ENCODE results near the gene USP53. TPM values are rescaled to one million over a fixed set of nuclear protein-coding genes. Genes with fewer than 3 reads are reported as not detected.

Gene USP53
- total and polyA plus RNA-seq, 9 of the 15 experiments (the other 6 are each of a cell fraction or from before 2014, with no cell fraction given) = 2.9 to 9.6 (median 8.3) TPM

GRCh38 chr4:119303587-119304305, 91.2 kb downstream of the USP53 start:
- H3K9ac ChIP-seq (ENCODE audit: insufficient read depth in 1 of 2, low read depth in 2 of 2, low read length in 2 of 2) = no peak overlapping the region
- H3K4me2 ChIP-seq (ENCODE audit: insufficient read depth, low read length) = no peak overlapping the region
- in situ Hi-C loops (cut with MboI) (no loop called here), intact Hi-C loops (cut with micrococcal nuclease) (no loop called here)
- H2AFZ ChIP-seq (ENCODE audit: low read depth, low read length) = no peak overlapping the region
- WGBS (ENCODE audit: insufficient coverage, low coverage, missing lambda C conversion rate) = 14% methylated on average over 5 of the region's 5 CpGs
- POLR2A ChIA-PET = no interaction called here
- peaks cover 5 to 11% of the 10 kb centered on the region in 2 experiments; a peak in 3 of 5 replicates for H3K4me1 ChIP-seq (replicated peaks in 1 of 2; ENCODE audit: control insufficient read depth in 2 of 2, insufficient read depth in 2 of 2, low read length in 2 of 2)
- DNase-seq (ENCODE audit: extremely low read depth in 1 of 4, low spot score in 3 of 4) (no peak), ATAC-seq (no peak), FAIRE-seq (no peak)
- no peaks in the 10 kb centered on the region for H3K9me3 ChIP-seq (replicated peaks; ENCODE audit: control insufficient read depth, insufficient read depth, low read depth, low read length)
- no peak overlapping the region for H3K4me3 ChIP-seq
- H3K36me3 ChIP-seq (ENCODE audit: control insufficient read depth, insufficient read depth, low read length) = no peaks in the 10 kb centered on the region
- no peaks in the 10 kb centered on the region for H4K20me1 ChIP-seq (replicated peaks; ENCODE audit: control insufficient read depth, insufficient read depth, low read length)
- no peaks in the 10 kb centered on the region for H3K27me3 ChIP-seq (ENCODE audit: control insufficient read depth in 2 of 2, insufficient read depth in 2 of 2, low read length in 2 of 2)
- CTCF ChIA-PET (ENCODE audit: low intra/inter-chr PET ratio) = interaction anchor here (0.7 kb wide), 1 partner anchor 721 kb away, joined by 4 read pairs; no protein-coding TSS in a partner anchor
- H3K79me2 ChIP-seq (ENCODE audit: control insufficient read depth, insufficient read depth, low read length) = peaks cover 15% of the 10 kb centered on the region
- BruUV-seq (replicated peaks) = no TSS peak
- no peak overlapping the region for H3K27ac ChIP-seq (ENCODE audit: extremely low read depth, low read depth, low read length)
- H3K9me1 ChIP-seq (ENCODE audit: control insufficient read depth, insufficient read depth, low read length) = no peaks in the 10 kb centered on the region
- TF ChIP-seq TFAP4 (CRISPR knock-in tag; IDR thresholded peaks at IDR 0.05; ENCODE audit: borderline replicate concordance) = no peak
- no peak for TF ChIP-seq REST (IDR thresholded peaks at IDR 0.05; ENCODE audit: borderline replicate concordance)
- TF ChIP-seq REST (CRISPR knock-in tag; IDR thresholded peaks at IDR 0.05; ENCODE audit: low read depth) = no peak
- TF ChIP-seq TCFL5 (CRISPR knock-in tag; conservative IDR thresholded peaks at IDR 0.05) = no peak
- TF ChIP-seq ZBTB12 (CRISPR knock-in tag; IDR thresholded peaks at IDR 0.05) = no peak
- no peak for TF ChIP-seq CBX8 (IDR thresholded peaks at IDR 0.05; ENCODE audit: borderline replicate concordance, extremely low read depth, low read depth, low read length, poor library complexity, severe bottlenecking)
- no peak for TF ChIP-seq GMEB1 (CRISPR knock-in tag; IDR thresholded peaks at IDR 0.05)
- no peak for TF ChIP-seq PTRF (tag; IDR thresholded peaks at IDR 0.05)
